ENCODE data around the gene LANCL3.
"Not testable (repeated sequence)": the region's sequence is repeated elsewhere in the genome, so short reads cannot be mapped to it uniquely, and the experiment has no call there.

Gene LANCL3

DNA sequence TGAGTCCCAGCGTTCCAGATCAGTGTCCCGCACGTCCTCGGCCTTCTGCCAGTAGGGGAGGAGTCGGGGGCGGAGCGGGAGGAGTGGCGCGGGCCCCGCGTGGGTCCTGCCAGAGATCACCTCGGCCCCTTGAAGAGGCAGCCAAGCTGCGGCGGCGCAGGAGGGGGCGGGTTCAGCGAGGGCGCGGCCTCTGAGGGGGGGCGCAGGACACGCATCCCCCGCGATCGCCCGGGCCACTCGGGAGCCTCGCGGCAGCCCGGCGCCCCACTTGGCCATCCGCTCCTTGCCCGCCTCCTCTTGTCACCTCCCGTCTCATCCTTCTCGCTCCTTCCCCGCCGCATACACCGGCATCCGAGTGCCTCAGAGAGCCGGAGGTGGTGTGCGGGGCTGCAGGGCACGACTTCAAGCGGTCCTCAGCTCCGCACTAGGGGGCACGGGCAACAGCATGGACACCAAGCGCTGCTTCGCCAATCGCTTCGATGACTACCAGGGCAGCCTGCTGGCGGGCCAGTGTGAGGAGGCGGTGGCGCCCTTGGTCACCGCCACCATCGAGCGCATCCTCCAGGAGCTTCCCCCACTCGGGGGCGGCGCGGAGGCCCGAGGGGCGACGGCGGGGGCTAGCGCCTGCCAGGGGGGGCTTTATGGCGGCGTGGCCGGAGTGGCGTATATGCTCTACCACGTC is at the start of gene LANCL3:
LANCL3 (plus strand) TSS at position 236 of the 682 bp plus-strand sequence; CDS start at position 446, 210 bp downstream.
- H3K9me3 Mint-ChIP-seq; ATAC-seq; H3K27ac Mint-ChIP-seq; H3K36me3 Mint-ChIP-seq (ENCODE audit: low read depth); H3K4me1 Mint-ChIP-seq; DNase-seq: not testable (repeated sequence)
- peaks cover 14% of the 10 kb centered on the region for H3K27me3 Mint-ChIP-seq
- peak within 1 kb of the TSS; percentile 46 for H3K4me3 Mint-ChIP-seq

DNA sequence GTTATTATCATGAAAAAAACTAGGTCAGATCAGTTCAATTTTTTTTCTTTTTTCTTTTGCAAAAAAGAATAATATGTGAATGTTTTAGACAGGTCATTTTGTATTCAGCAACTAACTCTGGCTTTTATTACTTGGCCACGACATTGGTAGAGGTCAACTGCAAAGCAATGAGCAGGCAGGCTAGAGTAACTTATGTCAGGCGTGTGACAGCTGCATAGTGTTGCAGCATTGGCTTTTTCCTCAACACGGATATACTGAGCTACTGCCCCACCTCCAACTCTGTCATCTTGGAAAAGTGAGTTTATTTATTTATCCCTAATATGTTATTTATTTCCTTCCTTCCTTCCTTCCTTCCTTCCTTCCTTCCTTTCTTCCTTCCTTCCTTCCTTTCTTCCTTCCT is 47.8 kb upstream of the LANCL3 start:
- H3K4me1 Mint-ChIP-seq, ATAC-seq, DNase-seq: not testable (repeated sequence)

DNA sequence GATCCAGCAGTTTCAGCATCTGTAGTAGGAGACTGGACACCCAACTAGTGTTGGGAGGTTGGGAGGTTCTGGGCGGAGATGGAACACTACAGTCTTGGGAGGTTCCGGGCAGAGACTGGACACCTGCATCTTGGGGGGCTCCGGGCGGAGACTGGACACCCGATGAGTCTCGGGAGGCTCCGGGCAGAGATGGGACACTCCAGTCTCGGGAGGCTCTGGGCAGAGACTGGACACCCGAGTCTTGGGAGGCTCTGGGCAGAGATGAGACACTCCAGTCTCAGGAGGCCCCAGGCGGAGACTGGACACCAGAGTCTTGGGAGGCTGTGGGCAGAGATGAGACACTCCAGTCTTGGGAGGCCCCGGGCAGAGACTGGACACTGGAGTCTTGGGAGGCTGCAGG is 29.5 kb upstream of the LANCL3 start:
- no peak overlapping the region for H3K4me3 Mint-ChIP-seq
- no peak overlapping the region for H3K27ac Mint-ChIP-seq
- H3K4me1 Mint-ChIP-seq: no peaks in the 10 kb centered on the region
- DNase-seq (no peak), ATAC-seq (no peak)
- H3K9me3 Mint-ChIP-seq: no peaks in the 10 kb centered on the region
- no peaks in the 10 kb centered on the region for H3K27me3 Mint-ChIP-seq
- no peaks in the 10 kb centered on the region for H3K36me3 Mint-ChIP-seq (ENCODE audit: low read depth)

More for the DNA sequence above, 47.8 kb upstream of the LANCL3 start:
- not testable (repeated sequence) for H3K36me3 Mint-ChIP-seq (ENCODE audit: low read depth); H3K27ac Mint-ChIP-seq; H3K27me3 Mint-ChIP-seq; H3K4me3 Mint-ChIP-seq; H3K9me3 Mint-ChIP-seq

DNA sequence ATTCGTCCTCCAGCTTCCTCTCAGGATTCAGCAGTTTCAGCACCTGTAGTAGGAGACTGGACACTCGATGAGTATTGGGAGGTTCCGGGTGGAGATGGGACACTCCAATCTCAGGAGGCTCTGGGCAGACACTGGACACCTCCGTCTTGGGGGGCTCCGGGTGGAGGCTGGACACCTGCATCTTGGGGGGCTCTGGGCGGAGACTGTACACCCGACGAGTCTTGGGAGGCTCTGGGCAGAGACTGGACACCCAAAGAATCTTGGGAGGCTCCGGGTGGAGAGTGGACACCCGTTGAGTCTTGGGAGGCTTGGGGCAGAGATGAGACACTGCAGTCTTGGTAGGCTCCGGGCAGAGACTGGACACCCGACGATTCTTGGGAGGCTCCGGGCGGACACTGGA is 28.7 kb upstream of the LANCL3 start:
- H3K36me3 Mint-ChIP-seq (ENCODE audit: low read depth): no peaks in the 10 kb centered on the region
- no peak overlapping the region for H3K27ac Mint-ChIP-seq
- ATAC-seq: no peak
- H3K27me3 Mint-ChIP-seq: no peaks in the 10 kb centered on the region
- no peak overlapping the region for H3K4me3 Mint-ChIP-seq
- DNase-seq: no peak
- H3K9me3 Mint-ChIP-seq: no peaks in the 10 kb centered on the region
- no peaks in the 10 kb centered on the region for H3K4me1 Mint-ChIP-seq

DNA sequence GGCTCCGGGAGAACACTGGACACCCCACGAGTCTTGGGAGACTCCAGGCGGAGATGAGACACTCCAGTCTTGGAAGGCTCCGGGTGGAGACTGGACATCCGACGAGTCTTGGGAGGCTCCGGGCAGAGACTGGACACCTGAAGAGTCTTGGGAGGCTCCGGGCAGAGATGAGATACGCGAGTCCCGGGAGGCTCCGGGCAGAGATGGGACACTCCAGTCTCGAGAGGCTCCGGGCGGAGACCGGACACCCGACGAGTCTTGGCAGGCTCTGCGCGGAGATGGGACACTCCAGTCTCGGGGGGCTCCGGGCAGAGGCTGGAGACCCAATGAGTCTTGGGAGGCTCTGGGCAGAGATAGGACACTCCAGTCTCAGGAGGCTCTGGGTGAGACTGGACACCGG is 28.1 kb upstream of the LANCL3 start:
- H3K4me3 Mint-ChIP-seq: no peak overlapping the region
- no peak overlapping the region for H3K27ac Mint-ChIP-seq
- no peak for ATAC-seq
- no peak for DNase-seq
- no peaks in the 10 kb centered on the region for H3K27me3 Mint-ChIP-seq
- no peaks in the 10 kb centered on the region for H3K9me3 Mint-ChIP-seq
- no peaks in the 10 kb centered on the region for H3K36me3 Mint-ChIP-seq (ENCODE audit: low read depth)
- no peaks in the 10 kb centered on the region for H3K4me1 Mint-ChIP-seq

DNA sequence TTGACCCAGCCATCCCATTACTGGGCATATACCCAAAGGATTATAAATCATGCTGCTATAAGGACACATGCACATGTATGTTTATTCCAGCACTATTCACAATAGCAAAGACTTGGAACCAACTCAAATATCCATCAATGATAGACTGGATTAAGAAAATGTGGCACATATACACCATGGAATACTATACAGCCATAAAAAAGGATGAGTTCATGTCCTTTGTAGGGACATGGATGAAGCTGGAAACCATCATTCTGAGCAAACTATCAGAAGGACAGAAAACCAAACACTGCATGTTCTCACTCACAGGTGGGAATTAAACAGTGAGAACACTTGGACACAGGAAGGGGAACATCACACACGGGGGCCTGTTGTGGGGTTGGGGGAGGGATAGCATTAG is 26.9 kb upstream of the LANCL3 start:
- H3K9me3 Mint-ChIP-seq; H3K36me3 Mint-ChIP-seq (ENCODE audit: low read depth); H3K4me1 Mint-ChIP-seq; ATAC-seq; H3K27me3 Mint-ChIP-seq; H3K4me3 Mint-ChIP-seq; DNase-seq; H3K27ac Mint-ChIP-seq: not testable (repeated sequence)

DNA sequence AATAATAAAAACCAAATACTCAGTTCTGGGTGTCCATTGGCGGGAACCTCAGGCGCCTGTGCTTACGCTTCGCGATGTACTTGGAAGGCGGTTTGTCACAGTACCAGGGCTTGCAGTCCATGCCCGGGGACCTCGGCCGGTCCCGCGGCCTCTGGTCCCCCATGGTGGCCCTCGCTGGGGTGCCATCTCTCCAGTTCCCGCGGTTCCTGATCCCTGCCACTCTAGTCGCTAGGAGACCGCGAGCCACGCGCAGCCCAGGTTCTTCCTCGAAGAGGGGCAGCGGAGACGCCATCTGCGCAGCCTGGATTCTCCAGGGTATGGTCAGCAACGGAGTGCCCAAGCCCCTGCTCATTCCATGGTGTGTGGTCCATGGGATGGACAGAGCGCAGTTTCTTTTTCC is 26.4 kb upstream of the LANCL3 start:
- ATAC-seq (no peak), DNase-seq (no peak)
- no peak overlapping the region for H3K4me3 Mint-ChIP-seq
- H3K27ac Mint-ChIP-seq: no peak overlapping the region
- no peaks in the 10 kb centered on the region for H3K9me3 Mint-ChIP-seq
- H3K36me3 Mint-ChIP-seq (ENCODE audit: low read depth): no peaks in the 10 kb centered on the region
- H3K27me3 Mint-ChIP-seq: no peaks in the 10 kb centered on the region
- H3K4me1 Mint-ChIP-seq: no peaks in the 10 kb centered on the region

DNA sequence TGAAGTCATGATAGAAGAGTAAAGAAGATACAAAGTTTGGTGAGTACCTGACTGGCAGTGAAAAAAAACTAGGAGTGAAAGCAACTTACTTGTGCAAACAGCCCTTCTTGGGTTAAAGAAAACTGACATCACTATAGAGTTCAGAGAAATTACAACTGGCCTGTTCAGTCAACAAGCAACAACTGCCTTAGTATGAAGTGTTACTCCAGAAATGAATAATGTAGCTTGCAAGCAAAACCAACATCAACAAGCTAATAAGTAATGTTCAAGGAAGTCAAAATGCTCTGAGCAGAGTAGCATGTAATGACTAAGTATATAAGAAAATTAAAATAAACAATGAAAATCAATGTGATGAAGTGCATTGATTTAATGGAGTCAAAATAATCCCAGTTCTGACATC is 21.8 kb upstream of the LANCL3 start:
- H3K4me3 Mint-ChIP-seq; H3K27ac Mint-ChIP-seq; H3K4me1 Mint-ChIP-seq; DNase-seq; ATAC-seq; H3K27me3 Mint-ChIP-seq; H3K9me3 Mint-ChIP-seq; H3K36me3 Mint-ChIP-seq (ENCODE audit: low read depth): not testable (repeated sequence)

DNA sequence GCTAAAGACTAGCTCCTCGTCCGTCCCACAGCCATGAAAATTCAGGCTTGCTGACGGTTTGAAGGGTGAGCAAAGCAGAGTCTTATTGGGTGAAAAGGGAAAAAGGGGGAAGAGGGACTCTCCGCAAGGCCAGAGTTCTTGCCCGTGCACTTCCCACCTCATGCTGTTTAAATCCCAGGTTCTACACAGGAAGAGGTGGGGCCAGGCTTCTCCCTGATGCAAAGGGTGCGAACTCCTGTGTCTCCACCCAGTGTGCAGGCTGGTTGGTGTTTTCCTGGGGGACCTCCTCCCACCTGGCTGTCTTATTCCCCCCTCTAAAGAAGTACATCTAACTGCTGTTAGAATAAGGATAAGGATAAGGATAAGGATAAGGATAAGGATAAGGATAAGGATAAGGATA is 18.0 kb upstream of the LANCL3 start:
- H3K9me3 Mint-ChIP-seq: no peaks in the 10 kb centered on the region
- ATAC-seq (no peak), DNase-seq (no peak)
- no peaks in the 10 kb centered on the region for H3K36me3 Mint-ChIP-seq (ENCODE audit: low read depth)
- H3K27ac Mint-ChIP-seq: no peak overlapping the region
- no peaks in the 10 kb centered on the region for H3K27me3 Mint-ChIP-seq
- no peaks in the 10 kb centered on the region for H3K4me1 Mint-ChIP-seq
- H3K4me3 Mint-ChIP-seq: no peak overlapping the region

DNA sequence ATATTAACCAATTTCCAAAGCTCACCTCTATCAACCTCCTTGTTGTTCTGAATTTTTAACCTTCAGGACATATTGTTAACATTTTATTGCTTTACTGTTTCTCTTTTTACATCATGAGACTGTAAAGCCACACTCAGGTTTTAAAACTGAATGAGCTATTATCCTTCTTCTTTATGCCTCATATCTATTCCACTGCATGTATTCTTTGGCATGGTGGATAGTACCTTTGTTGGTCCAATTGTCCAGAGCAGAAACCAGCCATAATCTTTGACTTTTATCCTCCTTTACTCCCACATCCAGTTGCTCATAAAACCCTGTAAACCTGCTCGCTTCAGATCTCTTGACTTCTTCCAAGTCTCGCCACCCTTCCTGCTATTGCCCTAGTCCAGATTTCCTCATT is 6.2 kb upstream of the LANCL3 start:
- ATAC-seq, H3K4me3 Mint-ChIP-seq: not testable (repeated sequence)

DNA sequence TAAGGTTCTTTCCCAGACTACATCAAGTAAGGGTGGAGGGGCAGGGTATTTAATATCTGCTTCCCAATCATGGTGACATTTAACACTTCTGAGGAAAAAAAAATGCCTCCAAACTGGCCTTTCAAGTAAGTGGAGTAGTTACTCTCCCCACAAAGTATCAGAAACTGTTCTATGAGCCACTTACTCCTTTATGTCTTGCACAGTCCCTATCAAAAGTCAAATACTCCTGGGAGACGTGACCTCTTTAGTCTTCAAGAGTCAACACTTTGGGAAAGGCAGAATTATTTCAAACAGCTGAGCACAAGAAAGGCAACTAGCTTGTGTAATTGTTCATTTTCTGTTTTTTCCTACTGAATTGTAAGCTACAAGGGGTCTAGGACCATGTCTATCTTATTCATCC is 1.1 kb upstream of the LANCL3 start:
- H3K4me3 Mint-ChIP-seq; DNase-seq; H3K4me1 Mint-ChIP-seq; H3K9me3 Mint-ChIP-seq; ATAC-seq; H3K27ac Mint-ChIP-seq; H3K36me3 Mint-ChIP-seq (ENCODE audit: low read depth): not testable (repeated sequence)
- peaks cover 14% of the 10 kb centered on the region for H3K27me3 Mint-ChIP-seq

More for the DNA sequence above, 6.2 kb upstream of the LANCL3 start:
- H3K9me3 Mint-ChIP-seq; H3K27ac Mint-ChIP-seq; DNase-seq; H3K27me3 Mint-ChIP-seq; H3K4me1 Mint-ChIP-seq; H3K36me3 Mint-ChIP-seq (ENCODE audit: low read depth): not testable (repeated sequence)

DNA sequence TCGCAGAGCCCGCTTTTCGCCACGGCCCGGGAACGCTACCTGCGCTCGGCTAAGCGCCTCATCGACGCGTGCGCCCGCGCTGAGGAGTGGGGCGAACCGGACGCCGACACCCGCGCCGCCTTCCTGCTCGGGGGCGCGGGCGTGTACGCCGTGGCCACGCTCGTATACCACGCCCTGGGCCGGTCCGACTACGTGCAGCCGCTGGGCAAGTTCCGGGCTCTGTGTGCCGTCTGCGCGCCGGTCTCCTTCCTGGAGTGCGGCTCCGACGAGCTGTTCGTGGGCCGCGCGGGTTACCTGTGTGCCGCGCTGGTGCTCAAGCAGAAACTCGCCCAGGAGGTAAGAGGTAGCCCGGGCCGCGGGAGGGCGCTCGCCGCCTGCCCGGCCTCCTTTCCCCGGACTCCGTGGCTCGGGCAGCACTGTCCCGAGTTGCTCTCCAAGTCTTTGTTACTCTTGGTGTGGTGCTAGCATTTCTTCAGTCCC is 687 bp downstream of the LANCL3 start:
- H3K4me1 Mint-ChIP-seq: not testable (repeated sequence)

DNA sequence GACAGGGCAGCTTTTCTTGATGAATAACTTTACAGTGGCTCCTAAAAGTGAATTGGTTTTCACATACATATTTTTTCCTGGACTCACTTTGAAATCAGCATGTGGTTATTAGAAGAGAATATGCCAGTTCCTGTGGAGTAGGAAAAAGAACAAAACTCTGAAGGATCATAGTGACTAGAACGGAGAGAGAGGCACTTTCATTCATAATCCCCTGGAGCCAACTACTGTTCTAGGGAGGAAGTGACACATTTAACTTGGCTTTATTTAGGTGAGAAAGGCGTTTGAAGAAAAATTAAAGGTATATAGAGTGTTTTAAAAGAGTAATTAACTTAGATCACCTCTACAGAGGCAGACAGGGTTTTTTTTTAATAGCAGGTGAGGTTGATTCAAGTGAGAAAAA is 1.7 kb downstream of the LANCL3 start:
- not testable (repeated sequence) for H3K9me3 Mint-ChIP-seq; H3K36me3 Mint-ChIP-seq (ENCODE audit: low read depth); H3K27ac Mint-ChIP-seq; H3K4me1 Mint-ChIP-seq; DNase-seq; ATAC-seq; H3K4me3 Mint-ChIP-seq
- peaks cover 12% of the 10 kb centered on the region for H3K27me3 Mint-ChIP-seq

More for the DNA sequence above, 687 bp downstream of the LANCL3 start:
- not testable (repeated sequence) for H3K27ac Mint-ChIP-seq; H3K9me3 Mint-ChIP-seq; ATAC-seq; H3K36me3 Mint-ChIP-seq (ENCODE audit: low read depth)
- Mint-ChIP-seq H3K4me3 (peak overlapping the region; percentile 46), H3K27me3 (peaks cover 15% of the 10 kb centered on the region)
- peak; percentile 1 for DNase-seq

DNA sequence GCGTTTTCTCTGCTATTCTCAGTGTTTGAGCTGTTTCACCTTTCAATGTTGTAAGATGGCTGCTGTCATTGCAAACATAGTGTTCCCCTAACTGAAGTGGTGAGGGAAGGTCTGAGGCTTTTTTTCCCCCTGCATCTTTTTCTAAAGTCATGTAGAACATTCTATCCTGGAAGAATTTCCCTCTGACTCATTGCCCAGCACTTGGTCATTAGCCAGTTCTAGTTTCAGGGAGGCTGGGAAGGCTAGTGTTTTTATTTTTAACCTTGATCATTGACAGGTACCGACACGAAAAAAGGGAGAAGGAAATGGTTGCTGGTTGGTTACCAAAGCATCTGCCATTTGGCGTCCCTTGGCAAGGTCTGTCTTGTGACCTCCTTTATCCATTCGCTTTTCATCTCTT is 6.6 kb downstream of the LANCL3 start:
- no peak for ATAC-seq
- H3K36me3 Mint-ChIP-seq (ENCODE audit: low read depth): no peaks in the 10 kb centered on the region
- peaks cover 9% of the 10 kb centered on the region for H3K27me3 Mint-ChIP-seq
- H3K4me3 Mint-ChIP-seq: no peak overlapping the region
- DNase-seq: no peak
- no peak overlapping the region for H3K27ac Mint-ChIP-seq
- no peaks in the 10 kb centered on the region for H3K9me3 Mint-ChIP-seq
- no peaks in the 10 kb centered on the region for H3K4me1 Mint-ChIP-seq

DNA sequence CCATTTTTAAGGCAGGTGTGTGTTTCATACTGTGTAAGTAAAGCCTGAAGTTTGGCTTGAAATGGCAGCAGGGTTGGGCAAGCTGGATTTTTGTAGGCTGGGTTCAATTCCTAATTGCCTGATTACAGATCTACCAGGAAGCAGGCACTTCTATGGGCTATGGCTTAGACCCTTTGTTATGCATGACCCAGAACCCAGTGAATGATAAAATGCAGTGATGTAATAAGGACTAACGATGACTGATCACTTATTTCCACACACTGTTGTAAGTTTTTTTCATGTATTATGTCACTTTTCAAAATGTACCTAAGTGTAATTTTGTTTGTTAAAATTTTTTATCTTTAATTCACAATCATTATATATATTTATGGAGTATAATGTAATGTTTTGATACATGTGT is 8.6 kb downstream of the LANCL3 start:
- no peaks in the 10 kb centered on the region for H3K36me3 Mint-ChIP-seq (ENCODE audit: low read depth)
- H3K4me1 Mint-ChIP-seq: no peaks in the 10 kb centered on the region
- ATAC-seq (no peak), DNase-seq (no peak)
- H3K4me3 Mint-ChIP-seq: no peak overlapping the region
- H3K27me3 Mint-ChIP-seq: peaks cover 2% of the 10 kb centered on the region
- H3K9me3 Mint-ChIP-seq: peaks cover 4% of the 10 kb centered on the region
- H3K27ac Mint-ChIP-seq: no peak overlapping the region

DNA sequence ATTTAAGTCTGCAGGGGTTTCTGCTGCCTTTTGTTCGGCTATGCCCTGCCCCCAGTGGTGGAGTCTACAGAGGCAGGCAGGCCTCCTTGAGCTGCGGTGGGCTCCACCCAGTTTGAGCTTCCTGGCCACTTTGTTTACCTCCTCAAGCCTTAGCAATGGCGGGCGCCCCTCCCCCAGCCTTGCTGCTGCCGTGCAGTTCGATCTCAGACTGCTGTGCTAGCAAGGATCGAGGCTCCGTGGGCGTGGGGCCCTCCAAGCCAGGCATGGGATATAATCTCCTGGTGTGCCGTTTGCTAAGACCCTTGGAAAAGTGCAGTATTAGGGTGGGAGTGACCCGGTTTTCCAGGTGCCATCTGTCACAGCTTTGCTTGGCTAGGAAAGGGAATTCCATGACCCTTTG is 15.9 kb downstream of the LANCL3 start:
- ATAC-seq, H3K9me3 Mint-ChIP-seq: not testable (repeated sequence)

More for the DNA sequence above, 15.9 kb downstream of the LANCL3 start:
- not testable (repeated sequence) for DNase-seq; H3K36me3 Mint-ChIP-seq (ENCODE audit: low read depth); H3K4me1 Mint-ChIP-seq; H3K4me3 Mint-ChIP-seq; H3K27me3 Mint-ChIP-seq; H3K27ac Mint-ChIP-seq
